ENCODE results near the gene PGGHG.
"Not testable (repeated sequence)": the region's sequence is repeated elsewhere in the genome, so short reads cannot be mapped to it uniquely, and the experiment has no call there.

The PGGHG gene

GRCh38 chr11:299081-299891 lies 10.4 kb downstream of the PGGHG start, which contains the start of gene IFITM5:
TSS of gene IFITM5 (minus strand) at chr11:299526. CDS start at chr11:299490, 36 bp downstream.
- no peak for DNase-seq

- no peak for DNase-seq
These were observed 11.2 kb downstream of the PGGHG start for GRCh38 chr11:299951-300735.

- DNase-seq = no peak
These were observed 14.4 kb downstream of the PGGHG start for GRCh38 chr11:303363-303762.

DNA sequence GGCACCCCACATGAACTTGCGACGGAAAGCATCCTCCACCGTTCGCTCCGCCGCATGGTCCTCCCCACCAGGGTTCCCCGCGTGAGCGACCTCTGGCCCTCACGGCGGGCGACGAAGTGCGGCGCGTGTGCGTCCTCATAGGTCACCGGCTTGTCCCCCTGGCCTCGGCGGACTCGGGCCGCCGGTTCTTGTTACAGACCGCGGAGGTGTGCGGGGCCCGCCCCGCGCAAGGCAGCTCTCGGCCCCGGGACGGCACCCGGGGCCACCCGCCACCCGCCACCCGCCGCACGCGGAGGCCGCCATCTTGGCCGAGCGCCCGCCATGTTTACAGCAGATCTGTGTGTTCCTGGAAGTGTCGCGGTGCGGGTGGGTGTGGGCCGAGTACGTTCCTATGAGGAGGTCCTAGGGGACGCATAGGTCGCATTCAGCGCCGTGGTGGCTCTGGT lies 15.2 kb downstream of the PGGHG start:
- no peak for DNase-seq

DNA sequence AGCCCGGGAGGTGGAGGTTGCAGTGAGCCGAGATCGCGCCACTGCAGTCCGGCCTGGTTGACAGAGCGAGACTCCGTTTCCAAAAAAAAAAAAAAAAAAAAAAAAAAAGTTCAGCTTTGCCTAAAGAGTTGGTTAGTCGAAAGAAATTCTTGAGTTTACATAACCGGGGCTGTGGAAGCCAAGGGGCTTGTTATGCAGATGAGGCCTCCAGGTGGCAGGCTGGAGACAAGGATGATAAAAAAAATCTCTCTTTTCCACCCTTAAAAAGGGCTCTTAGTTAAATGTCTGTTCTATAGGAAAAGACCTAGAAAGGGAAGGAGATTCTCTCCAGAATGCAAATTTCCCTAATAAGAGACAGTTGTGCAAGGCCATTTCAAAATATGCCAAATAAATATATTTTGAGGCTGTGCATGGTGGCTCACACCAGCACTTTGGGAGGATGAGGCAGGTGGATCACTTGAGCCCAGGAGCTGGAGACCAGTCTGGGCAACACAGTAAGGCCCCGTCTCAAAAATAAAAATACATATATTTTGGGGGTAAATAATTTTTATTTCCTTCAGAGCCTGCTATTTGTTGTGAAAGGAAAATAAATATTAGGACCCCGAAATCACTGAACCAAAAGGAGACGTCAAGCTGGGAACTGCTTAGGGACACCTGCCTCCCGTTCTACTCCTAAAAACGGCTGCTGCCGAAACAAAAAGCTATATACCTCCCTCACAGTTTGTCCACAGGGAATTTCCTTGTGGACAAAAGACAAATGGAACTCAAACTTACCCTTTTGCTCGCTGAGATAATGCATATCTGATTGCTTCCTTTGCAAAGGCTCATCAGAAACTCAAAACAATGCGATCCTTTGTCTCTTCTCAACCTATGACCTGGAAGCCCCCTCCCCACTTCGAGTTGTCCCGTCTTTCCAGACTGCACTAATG lies 16.3 kb downstream of the PGGHG start:
- DNase-seq = peak; percentile 66

- no peak for DNase-seq
These were observed 16.9 kb downstream of the PGGHG start for GRCh38 chr11:305844-306211.

DNA sequence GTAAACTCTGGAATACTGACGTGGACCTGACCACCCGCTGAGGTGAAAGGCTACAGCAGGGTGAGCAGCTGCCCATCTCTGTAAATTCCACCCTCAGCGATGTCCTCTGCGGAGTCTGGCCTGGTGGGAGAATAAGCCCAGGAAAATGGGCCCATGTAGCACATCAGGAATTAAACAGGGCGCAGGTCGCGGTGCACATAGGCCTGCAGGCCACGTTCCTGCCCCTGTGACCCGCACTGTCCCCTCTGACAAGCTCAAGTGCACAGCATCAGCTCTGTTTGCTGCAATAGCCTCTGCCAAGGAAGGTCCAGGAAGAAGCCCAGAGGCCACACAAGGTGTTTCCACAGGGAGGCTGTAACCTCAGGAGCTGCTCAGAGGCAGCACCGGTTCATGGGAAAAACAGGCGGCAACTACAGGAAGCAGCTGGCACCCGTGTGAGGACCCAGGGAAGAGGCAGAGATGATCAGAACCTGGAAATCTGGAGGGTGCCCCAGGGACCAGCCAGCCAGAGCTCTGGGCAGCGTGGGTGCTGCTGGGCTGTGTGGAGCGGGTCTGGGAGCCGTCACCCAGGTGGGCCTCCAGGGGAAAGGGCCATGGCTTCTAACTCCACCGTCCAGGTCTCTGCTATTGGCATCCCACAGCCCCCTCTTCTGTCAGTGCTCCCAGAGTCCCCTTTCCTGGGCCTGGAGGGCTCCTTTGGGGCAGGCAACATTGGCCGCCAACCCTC lies 17.9 kb downstream of the PGGHG start:
- no peak for DNase-seq

DNA sequence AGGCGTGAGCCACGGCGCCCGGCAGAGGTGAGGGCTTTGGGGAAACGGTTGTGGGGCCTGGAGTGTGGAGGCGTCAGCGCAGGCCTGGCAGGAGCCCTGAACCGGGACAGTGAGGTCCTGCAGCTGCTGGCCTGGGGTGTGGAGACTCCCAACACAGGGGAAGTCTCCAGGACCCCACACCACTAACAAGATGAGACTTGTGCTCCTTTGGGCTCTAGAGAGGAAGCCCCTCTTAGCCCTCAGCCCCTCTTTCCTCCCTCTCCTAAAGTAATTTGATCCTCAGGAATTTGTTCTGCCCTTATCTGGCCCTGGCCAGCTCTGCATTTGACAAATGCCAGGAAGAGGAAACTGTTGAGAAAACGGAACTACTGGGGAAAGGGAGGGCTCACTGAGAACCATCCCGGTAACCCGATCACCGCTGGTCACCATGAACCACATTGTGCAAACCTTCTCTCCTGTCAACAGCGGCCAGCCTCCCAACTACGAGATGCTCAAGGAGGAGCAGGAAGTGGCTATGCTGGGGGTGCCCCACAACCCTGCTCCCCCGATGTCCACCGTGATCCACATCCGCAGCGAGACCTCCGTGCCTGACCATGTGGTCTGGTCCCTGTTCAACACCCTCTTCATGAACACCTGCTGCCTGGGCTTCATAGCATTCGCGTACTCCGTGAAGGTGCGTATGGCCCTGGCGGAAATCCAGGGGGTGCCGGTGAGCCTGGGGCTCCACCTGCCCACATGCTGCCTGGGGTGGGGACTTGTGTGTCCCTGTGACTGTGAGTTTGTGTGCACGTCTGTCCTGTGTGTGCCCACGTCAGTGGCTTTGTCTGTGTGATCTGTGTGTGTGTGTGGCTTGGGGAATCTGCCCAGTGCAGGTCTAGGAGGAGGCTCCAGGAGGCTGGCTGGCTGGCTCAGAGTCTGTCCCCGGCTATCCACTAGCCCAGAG lies 19.1 kb downstream of the PGGHG start, which contains the start of gene IFITM2:
Gene IFITM2 (plus strand): TSS at position 51 of the 943 bp plus-strand sequence. CDS start 377 bp downstream, at position 428.
- peak; percentile 75 for DNase-seq

DNA sequence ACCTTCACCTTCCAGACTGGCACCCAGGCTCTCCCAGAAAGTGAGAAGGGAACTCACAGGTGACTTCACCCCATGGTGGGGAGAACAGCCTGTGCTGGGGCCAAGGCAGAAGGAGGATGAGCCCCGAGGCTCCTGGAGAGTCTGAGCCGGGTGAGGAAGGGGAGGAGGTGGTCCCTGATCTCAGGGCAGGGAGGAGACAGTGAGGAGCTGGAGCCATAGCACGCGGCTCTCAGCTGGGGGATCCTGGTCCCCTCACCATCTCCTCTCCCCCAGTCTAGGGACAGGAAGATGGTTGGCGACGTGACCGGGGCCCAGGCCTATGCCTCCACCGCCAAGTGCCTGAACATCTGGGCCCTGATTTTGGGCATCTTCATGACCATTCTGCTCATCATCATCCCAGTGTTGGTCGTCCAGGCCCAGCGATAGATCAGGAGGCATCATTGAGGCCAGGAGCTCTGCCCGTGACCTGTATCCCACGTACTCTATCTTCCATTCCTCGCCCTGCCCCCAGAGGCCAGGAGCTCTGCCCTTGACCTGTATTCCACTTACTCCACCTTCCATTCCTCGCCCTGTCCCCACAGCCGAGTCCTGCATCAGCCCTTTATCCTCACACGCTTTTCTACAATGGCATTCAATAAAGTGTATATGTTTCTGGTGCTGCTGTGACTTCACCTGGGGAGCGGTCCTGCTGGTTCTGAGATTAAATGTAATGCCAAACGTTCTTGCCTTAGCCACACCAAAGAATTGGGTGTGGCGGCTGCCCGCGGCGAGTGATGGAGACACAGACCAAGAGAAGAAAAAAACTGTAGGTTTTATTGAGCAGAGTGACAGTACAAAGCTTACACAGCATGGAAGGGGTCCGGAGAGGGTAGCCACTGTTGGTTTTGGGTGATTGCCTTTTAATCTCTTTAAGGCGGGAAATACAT lies 20.1 kb downstream of the PGGHG start:
- DNase-seq = not testable (repeated sequence)

DNA sequence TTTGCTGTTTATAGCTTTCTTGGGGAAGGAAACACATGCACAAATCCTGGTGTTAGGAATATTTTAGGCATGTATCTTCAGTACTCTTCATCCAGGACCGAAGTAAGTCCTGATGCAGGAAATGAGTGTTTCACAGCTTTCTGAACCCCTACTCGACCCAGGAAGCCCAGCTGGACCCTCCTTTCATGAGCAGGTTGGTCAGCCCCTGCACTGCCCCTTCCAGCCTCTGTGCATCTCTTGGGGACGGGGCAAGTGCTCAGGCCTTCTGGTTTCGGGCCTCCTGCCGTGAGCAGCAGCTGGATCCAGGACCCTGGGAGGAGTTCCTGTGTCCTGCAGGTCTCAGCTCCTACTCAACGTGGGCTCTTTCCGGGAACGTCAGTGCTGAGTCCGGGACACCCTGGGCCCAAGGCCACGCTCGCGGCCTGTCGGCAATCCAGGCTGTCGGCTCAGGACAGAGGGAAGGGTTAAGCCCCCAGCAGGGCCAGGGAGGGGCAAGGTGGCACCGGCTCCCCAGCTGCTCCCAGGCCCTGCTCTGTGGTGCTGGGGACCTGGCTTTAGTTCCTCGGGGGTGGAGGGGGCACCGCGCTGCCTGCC lies 21.1 kb downstream of the PGGHG start:
- DNase-seq = not testable (repeated sequence)

- not testable (repeated sequence) for DNase-seq
These were observed 22.3 kb downstream of the PGGHG start for GRCh38 chr11:311013-311748.

DNA sequence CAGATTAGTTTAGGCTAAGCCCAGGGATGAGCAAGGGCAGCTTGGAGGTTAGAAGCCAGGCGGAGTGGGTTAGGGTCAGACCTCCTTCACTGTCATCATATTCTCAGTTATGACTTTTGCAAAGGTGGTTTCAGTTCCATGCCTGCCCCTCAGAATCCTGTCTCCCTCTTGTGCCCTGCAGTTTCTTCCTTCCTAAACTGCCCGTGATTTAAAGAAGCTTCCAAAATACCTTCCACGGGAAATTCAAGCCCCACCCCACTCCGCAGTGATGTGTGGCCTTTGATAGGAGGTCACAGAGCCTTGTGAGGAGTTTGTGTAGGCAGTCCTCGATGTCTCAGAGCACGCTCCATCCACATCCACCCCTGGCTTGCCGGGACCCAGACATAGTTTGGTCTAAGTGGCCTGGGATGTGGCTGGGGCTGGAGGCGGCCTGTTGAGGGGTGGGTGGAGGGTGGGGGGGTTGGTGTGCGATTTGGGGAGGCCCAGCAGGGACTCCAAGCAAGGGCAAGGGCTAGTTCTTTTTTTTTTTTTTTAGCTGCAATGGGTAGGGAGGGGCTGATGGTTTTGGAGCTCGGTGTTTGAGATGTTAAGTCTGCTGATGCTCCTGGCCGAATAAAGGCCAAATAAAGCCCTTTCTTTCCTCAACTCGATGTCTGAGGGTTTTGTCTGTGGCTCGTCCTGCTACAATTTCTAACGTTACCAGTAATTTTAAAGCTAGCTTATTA lies 23.3 kb downstream of the PGGHG start:
- no peak for DNase-seq

- DNase-seq = no peak
These were observed 24.4 kb downstream of the PGGHG start for GRCh38 chr11:313304-313786.

DNA sequence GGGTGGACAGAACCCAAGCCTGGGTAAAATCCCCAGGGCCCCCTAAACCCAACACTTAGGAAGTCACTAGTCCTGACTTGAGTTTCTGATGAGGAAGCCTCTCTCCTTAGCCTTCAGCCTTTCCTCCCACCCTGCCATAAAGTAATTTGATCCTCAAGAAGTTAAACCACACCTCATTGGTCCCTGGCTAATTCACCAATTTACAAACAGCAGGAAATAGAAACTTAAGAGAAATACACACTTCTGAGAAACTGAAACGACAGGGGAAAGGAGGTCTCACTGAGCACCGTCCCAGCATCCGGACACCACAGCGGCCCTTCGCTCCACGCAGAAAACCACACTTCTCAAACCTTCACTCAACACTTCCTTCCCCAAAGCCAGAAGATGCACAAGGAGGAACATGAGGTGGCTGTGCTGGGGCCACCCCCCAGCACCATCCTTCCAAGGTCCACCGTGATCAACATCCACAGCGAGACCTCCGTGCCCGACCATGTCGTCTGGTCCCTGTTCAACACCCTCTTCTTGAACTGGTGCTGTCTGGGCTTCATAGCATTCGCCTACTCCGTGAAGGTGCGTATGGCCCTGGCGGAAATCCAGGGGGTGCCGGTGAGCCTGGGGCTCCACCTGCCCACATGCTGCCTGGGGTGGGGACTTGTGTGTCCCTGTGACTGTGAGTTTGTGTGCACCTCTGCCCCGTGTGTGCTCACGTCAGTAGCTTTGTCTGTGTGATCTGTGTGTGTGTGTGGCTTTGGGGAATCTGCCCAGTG lies 25.0 kb downstream of the PGGHG start, which contains the start of gene IFITM1:
Gene IFITM1 (plus strand): TSS at position 254 of the 767 bp plus-strand sequence. CDS start 131 bp downstream, at position 385.
- DNase-seq = peak; percentile 69

- DNase-seq = not testable (repeated sequence)
These were observed 25.6 kb downstream of the PGGHG start for GRCh38 chr11:314554-314875.

DNA sequence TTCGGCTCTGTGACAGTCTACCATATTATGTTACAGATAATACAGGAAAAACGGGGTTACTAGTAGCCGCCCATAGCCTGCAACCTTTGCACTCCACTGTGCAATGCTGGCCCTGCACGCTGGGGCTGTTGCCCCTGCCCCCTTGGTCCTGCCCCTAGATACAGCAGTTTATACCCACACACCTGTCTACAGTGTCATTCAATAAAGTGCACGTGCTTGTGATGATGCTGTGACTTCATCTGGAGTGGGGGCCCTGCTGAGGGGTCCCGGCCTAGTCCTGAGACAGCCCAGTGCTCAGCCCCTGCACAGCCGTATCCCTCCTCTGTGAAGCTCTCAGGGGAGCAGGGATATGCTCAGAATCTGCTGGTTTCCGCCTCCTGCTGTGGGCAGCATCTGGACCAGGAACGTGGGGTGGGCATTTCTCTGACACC lies 26.1 kb downstream of the PGGHG start:
- no peak for DNase-seq

- DNase-seq = no peak
These were observed 26.6 kb downstream of the PGGHG start for GRCh38 chr11:315516-315994.

Data from CD4-positive, alpha-beta T cell treated with Interleukin-15 for 1 hour (primary cell).